Germinal center (tissue), 1 donor: ENCODE data around the gene TTC39A.
"Not testable (repeated sequence)": the region's sequence is repeated elsewhere in the genome, so short reads cannot be mapped to it uniquely, and the experiment has no call there.

Experiments
- DNase-seq: peaks from one replicate; pipeline ENCODE4 v3.0.0; 2012; ENCODE audit warnings: mixed read lengths, low spot score

TTC39A gene

DNA sequence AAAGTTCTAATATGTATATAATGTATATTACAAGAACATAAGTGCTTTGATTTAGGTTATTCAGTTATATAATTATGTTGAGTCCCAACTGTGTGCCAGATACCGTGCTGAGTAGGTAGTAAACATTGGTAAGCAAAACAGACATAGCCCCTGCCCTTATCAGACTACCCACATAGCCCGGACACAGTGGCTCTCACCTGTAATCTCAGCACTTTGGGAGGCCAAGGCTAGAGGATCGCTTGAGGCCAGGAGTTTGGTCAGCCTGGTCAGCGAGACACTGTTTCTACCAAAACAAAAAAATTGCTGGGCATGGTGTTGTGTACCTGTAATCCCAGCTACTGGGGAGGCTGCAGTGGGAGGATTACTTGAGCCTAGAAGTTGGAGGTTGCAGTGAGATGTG, 63.6 kb downstream of the TTC39A start:
- DNase-seq, result no peak

DNA sequence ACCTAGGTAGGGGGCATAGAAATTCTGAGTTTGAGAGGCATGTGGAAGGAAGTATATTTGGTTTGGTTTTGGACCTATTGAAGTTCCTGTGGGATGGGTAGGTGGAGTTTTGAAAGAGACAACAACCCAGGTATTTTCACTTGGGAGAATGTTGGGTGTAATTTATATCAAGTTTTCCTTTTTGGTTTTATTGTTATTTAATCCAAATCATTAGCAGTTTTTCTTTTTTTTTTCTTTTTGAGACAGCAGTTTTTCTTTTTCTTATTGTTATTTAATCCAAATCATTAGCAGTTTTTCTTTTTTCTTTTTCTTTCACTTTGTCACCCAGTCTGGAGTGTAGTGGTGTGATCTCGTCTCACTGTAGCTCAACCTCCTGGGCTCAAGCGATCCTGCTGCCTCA, 64.2 kb downstream of the TTC39A start:
- no peak for DNase-seq

DNA sequence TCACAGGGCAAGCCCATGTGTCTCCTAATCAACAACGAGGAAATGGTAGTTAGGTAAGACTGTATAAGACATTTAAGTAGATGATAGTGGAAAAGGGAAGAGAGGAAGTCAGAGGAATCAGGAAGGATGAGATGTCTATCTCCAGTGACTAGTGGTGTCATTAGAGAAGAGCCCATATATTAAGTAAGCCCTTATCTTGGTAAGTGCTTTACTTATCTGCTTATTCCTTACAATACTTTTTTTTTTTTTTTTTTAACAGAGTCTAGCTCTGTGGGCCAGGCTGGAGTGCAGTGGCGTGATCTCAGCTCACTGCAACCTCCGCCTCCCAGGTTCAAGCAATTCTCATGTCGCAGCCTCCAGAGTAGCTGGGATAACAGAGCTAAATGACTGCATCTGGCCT, 64.7 kb downstream of the TTC39A start:
- DNase-seq, result no peak

DNA sequence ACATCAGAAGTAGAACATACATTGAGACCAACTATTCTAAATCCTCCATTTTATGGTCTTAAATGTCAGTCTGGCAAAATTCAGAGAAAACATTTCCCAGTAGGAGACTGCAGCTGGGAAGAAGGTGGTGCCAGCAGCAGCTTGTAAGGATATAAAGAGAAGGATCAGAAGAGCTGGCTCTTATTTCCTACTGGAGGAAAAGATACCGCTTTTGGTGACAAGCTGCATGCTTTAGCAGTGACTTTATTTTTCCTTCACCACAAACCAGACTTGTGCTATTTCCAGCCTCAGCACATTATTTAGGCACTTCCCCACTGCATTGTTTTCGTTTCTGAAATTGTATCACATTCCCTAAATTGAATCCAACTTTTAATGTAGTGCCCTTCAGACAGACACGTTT, 65.9 kb downstream of the TTC39A start:
- DNase-seq, result no peak

DNA sequence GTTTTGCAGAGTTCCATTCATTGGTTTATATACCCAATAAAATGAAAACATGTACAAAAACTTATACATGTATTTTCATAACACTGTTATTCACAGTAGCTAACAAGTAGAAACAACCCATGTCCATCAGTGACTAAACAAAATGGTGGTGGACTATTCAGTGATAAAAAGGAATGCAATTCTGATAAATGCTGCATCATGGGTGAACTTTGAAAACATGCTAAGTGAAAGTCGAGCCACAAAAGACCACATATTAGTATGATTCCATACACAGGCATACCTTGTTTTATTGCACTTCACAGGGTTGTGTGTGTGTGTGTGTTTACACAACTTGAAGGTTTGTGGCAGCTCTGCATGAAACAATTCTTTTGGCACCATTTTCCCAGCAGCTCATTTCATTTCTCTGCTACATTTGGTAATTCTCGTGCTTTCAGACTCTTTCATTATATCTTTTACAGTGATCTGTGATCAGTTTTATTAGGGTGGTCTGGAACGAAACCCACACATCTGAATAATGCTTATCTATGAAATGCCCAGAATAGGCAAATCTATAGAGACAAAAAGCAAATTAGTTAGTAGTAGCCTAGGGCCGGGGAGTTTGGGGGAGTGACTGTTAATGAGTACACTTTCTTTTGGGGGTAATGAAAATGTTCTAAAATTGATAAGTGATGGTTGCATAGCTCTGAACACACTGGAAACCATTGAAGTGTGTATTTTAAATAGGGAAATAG, 67.0 kb downstream of the TTC39A start:
- DNase-seq, result no peak

DNA sequence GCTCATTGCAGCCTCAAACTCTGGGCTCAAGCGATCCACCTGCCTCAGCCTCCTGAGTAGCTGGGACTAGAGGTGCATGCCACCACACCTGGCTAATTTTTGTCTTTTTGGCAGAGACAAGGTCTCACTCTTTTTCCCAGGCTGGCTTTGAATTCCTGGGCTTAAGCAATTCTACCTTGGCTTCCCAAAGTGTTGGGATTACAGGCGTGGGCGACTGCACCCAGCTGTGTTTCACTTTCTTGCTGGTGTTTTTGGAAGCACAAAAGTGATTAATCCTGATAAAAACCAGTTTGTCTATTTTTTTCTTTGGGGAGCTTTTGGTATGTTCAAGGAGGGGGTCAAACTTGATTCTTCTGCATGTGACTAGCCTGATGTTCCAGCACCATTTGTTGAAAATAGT, 75.0 kb downstream of the TTC39A start:
- DNase-seq, result no peak

DNA sequence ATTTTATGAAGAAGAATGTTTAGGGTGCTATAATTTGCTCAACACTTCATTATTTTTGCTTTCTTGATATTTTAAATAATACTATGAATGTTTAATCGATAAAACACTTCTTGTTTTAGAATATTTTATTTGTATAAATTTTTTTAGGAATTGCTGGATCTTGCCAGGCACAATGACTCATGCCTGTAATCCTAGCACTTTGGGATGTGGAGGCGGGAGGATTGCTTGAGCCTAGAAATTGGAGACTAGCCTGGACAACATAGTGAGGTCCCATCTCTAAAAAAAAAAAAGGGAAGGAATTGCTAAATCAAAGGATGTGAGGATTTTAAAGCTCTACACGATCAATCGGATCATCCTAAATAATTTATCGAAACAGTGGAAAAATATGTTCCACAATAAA, 76.7 kb downstream of the TTC39A start:
- DNase-seq, result no peak

DNA sequence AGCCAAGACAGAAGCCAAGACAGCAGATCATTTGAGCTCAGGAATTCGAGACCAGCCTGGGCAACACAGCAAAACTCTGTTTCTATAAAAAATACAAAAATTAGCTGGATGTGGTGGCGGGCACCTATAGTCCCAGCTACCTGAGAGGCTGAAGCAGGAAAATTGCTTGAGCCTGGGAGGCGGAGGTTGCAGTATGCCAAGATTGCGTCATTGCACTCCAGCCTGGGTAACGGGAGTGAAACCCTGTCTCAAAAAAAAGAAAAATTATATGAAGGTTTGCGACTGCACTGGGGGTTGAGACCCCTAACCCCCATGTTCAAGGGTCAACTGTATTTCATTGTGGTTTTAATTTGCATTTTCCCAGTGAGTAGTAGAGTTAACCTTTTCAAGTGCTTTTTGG, 78.0 kb downstream of the TTC39A start:
- DNase-seq, result no peak

DNA sequence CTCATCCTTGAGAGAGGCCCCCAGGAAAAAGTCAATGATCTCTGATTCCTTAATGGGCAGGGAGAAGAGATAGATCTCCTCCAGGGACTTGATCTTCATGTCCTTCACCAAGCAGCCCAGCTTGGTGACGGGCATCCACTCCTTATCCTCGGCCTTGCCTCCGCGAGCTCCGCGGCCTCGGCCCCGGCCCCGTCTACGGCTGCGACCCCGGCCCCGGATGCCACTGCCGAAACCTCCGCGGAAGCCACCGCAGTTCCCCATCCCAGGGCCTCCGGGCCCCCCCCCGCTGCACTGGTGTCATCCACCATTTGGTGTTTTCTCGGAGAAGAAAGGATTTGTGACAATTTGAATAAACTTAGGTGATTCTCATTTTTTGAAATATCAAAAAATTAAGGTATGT, 79.2 kb downstream of the TTC39A start:
- DNase-seq, result not testable (repeated sequence)

DNA sequence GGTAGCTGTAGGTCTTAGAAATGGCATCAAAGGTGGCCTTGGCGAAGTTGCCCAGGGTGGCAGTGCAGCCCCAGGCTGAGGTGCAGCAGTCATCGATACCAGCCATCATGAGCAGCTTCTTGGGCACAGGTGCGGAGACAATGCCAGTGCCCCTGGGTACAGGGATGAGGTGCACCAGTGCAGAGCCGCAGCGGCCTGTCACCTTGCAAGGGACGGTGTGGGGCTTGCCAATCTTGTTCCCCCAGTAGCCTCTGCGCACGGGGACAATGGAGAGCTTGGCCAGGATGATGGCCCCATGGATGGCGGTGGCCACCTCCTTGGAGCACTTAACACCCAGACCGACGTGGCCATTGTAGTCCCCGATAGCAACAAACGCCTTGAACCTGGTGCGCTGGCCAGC, 79.6 kb downstream of the TTC39A start:
- not testable (repeated sequence) for DNase-seq

DNA sequence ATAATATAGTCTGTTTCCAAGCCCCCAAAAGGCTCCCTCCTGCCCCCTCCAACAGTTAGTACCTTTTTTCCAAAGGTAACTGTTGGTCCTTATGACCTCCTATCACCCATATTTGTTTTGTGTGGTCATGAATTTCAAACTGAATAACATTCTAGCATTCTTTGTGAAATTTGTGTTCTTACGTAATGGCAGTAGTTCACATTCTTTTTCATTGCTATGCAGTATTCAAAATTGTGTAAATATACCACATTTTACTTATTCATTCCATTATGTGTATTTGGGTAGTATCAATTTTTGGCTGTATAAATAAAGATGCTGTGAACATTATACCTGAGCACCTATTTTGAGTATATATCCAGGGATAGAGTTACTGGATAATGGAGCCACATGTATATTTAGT, 80.9 kb downstream of the TTC39A start:
- DNase-seq, result no peak

DNA sequence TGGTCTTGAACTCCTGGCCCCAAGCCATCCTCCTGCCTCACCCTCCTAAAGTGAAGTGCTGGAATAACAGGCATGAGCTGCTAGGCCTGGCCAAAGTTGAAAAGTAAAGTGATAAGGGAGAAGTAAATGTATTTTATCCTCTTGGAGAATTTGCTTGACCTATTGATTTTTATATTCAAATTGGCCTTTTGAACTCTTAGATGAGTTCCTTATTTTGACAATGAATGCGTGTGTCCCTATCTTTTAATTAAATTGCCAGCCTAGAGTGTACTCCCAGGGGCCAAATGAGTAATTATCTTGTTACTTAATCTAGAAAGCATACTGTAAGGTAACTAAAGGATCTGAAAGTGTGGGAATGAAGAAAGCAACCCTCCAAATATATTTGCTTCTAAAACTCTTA, 82.9 kb downstream of the TTC39A start:
- no peak for DNase-seq

DNA sequence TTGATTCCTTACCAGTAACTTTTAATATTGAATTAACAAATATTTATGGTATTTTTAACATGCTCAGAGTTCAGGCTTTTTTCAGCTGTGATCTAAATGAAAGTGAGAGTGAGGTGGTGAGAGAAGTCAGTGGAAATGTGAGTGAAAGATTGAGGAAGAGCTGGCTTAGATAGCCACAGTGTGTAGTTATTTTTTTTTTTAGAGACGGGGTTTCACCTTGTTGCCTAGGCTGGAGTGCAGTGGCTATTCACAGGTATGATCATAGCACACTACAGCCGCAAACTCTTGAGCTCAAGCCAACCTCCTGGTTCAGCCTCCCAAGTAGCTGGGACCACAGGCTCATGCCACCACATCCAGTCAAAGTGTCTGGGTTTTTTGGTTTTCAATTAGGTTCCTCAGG, 83.3 kb downstream of the TTC39A start:
- DNase-seq, result no peak

DNA sequence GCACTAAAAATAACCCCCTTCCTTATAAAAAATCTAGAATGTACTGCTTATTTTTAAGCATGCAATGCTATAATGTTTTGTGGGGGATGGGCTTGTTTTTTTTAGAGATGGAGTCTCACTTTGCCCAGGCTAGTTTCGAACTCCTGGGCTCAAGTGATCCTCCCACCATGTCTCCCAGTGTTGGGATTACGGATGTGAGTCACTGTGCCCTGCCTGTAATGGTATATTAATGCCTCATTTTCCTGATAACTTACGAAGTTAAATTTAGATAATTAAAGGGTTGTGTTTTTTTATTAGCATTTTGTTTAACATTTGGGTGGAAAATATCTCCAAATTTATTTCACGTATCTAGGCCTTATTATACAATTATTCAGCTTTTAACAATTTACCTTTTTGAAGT, 87.8 kb downstream of the TTC39A start:
- DNase-seq, result no peak

DNA sequence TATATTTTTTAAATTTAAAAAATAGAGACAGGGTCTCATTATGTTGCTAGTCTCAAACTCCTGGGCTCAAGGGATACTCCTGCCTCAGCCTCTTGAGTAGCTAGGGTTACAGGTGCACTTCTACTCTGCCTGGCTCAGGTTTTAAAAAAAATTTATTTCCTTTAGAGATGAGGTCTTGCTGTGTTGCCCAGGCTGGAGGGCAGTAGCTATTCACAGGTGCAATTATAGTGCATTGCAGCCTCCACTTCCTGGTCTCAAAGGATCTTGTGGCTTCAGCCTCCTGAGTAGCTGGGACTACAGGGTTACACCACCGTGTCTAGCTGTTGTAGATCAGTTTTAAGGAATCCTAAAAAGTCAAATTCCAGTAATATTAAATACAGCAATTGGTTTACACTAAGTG, 89.2 kb downstream of the TTC39A start:
- no peak for DNase-seq

DNA sequence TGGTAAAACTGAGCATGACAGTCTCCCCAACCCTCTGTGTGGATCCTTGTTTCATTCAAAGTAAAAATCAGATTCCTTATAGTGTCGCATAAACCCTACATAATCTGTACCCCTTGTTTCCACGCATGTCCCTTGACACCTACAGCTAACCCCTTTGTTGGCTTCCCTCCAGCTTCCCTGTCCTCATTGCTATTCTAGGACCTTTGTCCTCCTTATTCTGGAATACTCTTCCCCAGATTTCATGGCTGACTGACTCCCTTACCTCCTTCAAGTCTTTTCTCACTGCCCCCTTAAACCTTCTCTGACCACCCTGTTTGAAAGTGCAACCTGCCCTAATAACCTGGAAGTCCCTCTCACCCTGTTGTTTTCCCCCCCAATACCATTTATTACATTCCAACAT, 90.3 kb downstream of the TTC39A start:
- no peak for DNase-seq

DNA sequence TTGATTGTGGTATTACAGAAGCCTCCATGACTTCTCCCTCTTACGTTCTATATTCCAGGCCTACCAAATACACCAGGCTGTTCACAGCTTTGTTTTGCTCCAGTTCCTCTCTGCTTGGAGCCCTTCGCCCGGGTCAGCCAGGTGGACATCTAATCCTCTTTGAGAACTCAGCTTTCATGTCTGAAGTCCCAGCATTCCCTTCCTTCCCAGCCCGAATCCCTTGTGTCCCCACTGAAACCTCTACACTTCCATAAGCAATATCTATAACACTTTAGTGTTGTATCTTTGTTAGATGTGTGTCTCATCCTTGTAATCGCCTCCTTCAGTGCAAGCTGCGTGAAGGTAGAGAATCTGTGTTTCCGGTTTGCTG, 92.3 kb downstream of the TTC39A start:
- DNase-seq, result no peak

DNA sequence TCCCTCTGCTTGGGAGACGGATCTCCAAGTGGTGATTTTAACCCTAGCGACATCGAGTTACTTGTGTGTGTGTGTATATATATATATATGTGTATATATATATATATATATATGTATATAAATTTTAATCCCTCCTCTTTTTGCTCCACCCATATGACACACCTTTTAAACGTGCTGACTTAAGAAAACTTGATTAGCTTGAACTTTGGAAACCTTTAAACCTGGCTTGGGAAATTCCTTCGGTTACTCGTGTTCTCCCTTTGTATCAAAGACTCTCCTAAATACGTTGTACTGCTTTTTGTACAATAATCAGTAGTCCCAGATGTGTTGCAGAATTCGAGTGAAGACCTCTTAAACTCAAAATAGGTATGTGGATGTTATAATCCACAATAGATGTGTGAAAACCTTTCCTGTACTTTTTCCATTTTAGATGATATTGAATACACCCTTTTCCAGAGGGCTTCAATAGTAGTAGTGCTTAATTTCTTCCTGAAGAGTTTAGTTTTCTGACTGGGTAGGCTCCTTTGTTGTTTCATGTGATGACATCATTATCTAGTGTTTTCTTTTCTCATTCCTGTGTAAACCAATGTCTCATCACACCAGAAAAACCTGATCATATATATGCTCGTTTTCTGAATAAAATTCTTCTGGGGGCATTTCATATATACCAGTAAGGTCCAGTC, 92.9 kb downstream of the TTC39A start:
- no peak for DNase-seq
